ENCODE measurements around the gene WDR36. TPM values are rescaled to one million over a fixed set of nuclear protein-coding genes. Genes with fewer than 3 reads are reported as not detected.
A peak's percentile ranks its signal among the peaks of the same experiment; 100 is the strongest.

The WDR36 gene
- total RNA-seq, 1 experiment from 2014 or later, result 53.6 TPM

- no peak overlapping the region for H3K27ac ChIP-seq (ENCODE audit: low read depth, low read length)
- H3K9ac ChIP-seq (ENCODE audit: low read length), result no peak overlapping the region
- no peak overlapping the region for H2AFZ ChIP-seq (ENCODE audit: low read depth, low read length, poor library complexity, severe bottlenecking)
- BruUV-seq (replicated peaks), result no TSS peak
- peaks cover 46% of the 10 kb centered on the region for H3K27me3 ChIP-seq (ENCODE audit: insufficient read depth, low read length)
- no peak overlapping the region for H3K4me3 ChIP-seq (replicated peaks in 1 of 2; ENCODE audit: low read depth in 1 of 2, low read length in 2 of 2)
- no peaks in the 10 kb centered on the region for H3K9me2 ChIP-seq (ENCODE audit: insufficient read depth)
- H3K4me1 ChIP-seq (ENCODE audit: control insufficient read depth in 1 of 2, insufficient read depth in 2 of 2, low read length in 2 of 2), result peaks cover 6 to 12% of the 10 kb centered on the region in 2 experiments; a peak in 2 of 4 replicates
- DNase-seq (ENCODE audit: low read depth, low spot score) (no peak), ATAC-seq (no peak)
- ChIA-PET RAD21 (ENCODE audit: low non-redundant PET in 1 of 2, low total read pairs in 2 of 2, uncharacterized antibody in 2 of 2, unreplicated experiment in 2 of 2) (no interaction called here), CTCF (no interaction called here), POLR2A (no interaction called here)
- TF ChIP-seq POLR2A (IDR thresholded peaks at IDR 0.05; ENCODE audit: borderline replicate concordance, extremely low read depth, insufficient read depth, insufficient read length) (no peak), SRF (IDR thresholded peaks at IDR 0.05; ENCODE audit: low read depth) (no peak), JUND (IDR thresholded peaks at IDR 0.05) (no peak), CEBPB (IDR thresholded peaks at IDR 0.05; ENCODE audit: low read depth) (no peak), ZFX (IDR thresholded peaks at IDR 0.05) (no peak)
- H3K9me3 ChIP-seq (ENCODE audit: control insufficient read depth in 1 of 2, insufficient read depth in 1 of 2, low read depth in 1 of 2, low read length in 2 of 2), result no peaks in the 10 kb centered on the region
- no peaks in the 10 kb centered on the region for H4K20me1 ChIP-seq (ENCODE audit: insufficient read depth)
- intact Hi-C loops (cut with micrococcal nuclease), result no loop called here
- H3K36me3 ChIP-seq (ENCODE audit: control insufficient read depth in 1 of 2, insufficient read depth in 2 of 2, low read length in 2 of 2), result no peaks in the 10 kb centered on the region
- no peaks in the 10 kb centered on the region for H3K79me2 ChIP-seq (ENCODE audit: insufficient read depth, low read length)
- no peak overlapping the region for H3K4me2 ChIP-seq (ENCODE audit: low read length)
Measured at GRCh38 chr5:111070272-111071134, 21.6 kb upstream of the WDR36 start.

DNA sequence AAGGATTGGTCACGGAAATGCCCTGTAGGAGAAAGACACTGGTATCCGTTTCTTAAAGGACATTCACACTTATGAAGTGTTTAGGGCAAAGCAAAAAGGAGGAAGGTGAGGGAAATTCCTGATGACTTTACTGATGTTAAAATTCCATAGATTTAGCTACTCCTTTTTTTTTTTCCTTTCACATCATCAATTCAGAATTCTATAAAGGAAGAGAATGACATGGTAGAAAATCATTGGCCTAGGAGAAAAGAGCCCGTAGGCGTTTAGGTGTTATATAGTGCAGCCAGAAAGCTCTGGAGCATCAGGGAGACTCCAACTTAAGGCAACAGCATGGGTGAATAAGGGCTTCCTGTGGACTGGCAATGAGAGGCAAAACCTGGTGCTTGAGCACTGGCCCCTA, 20.7 kb upstream of the WDR36 start, which contains the start of gene TSLP:
Gene TSLP, plus strand, starts transcription at position 301 of the 400 bp plus-strand sequence. CDS start 178 bp downstream, outside the sequence.
- ChIA-PET RAD21 (ENCODE audit: low non-redundant PET in 1 of 2, low total read pairs in 2 of 2, uncharacterized antibody in 2 of 2, unreplicated experiment in 2 of 2) (no interaction called here), CTCF (no interaction called here), POLR2A (no interaction called here)
- Histone ChIP-seq H3K36me3 (ENCODE audit: control insufficient read depth in 1 of 2, insufficient read depth in 2 of 2, low read length in 2 of 2) (no peaks in the 10 kb centered on the region), H3K9me3 (ENCODE audit: control insufficient read depth in 1 of 2, insufficient read depth in 1 of 2, low read depth in 1 of 2, low read length in 2 of 2) (no peaks in the 10 kb centered on the region), H3K27me3 (ENCODE audit: insufficient read depth, low read length) (peaks cover 43% of the 10 kb centered on the region), H3K4me3 (replicated peaks in 1 of 2; ENCODE audit: low read depth in 1 of 2, low read length in 2 of 2) (peak within 1 kb of the TSS in 1 of 2 experiments; percentile 55; a peak in 2 of 4 replicates), H3K79me2 (ENCODE audit: insufficient read depth, low read length) (no peaks in the 10 kb centered on the region), H3K27ac (ENCODE audit: low read depth, low read length) (no peak within 1 kb of the TSS), H4K20me1 (ENCODE audit: insufficient read depth) (no peaks in the 10 kb centered on the region), H3K9me2 (ENCODE audit: insufficient read depth) (no peaks in the 10 kb centered on the region), H3K4me1 (ENCODE audit: control insufficient read depth in 1 of 2, insufficient read depth in 2 of 2, low read length in 2 of 2) (peaks cover 6 to 12% of the 10 kb centered on the region in 2 experiments; a peak in 2 of 4 replicates), H3K9ac (ENCODE audit: low read length) (no peak within 1 kb of the TSS), H3K4me2 (ENCODE audit: low read length) (peak within 1 kb of the TSS; percentile 76), H2AFZ (ENCODE audit: low read depth, low read length, poor library complexity, severe bottlenecking) (no peak within 1 kb of the TSS)
- no peak for TF ChIP-seq YY1 (IDR thresholded peaks at IDR 0.05; ENCODE audit: extremely low read depth, insufficient replicate concordance, low read depth, low read length)
- TF ChIP-seq, protein P1, sequence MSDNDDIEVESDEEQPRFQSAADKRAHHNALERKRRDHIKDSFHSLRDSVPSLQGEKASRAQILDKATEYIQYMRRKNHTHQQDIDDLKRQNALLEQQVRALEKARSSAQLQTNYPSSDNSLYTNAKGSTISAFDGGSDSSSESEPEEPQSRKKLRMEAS (IDR thresholded peaks at IDR 0.05), result no peak
- intact Hi-C loops (cut with micrococcal nuclease), result no loop called here
- ATAC-seq (no peak), DNase-seq (ENCODE audit: low read depth, low spot score) (no peak)
- BruUV-seq (replicated peaks), result no TSS peak
